Gastrocnemius medialis (tissue), 4 donors: ENCODE results near the gene KCNJ9. TPM values are rescaled to one million over a fixed set of nuclear protein-coding genes. Genes with fewer than 3 reads are reported as not detected.
A peak's percentile ranks its signal among the peaks of the same experiment; 100 is the strongest.

Experiments
- ATAC-seq, 2 donors: fragments of 150-250 bp; one replicate each; pipeline ENCODE4 v1.9.1; 2016
- DNase-seq, 2 donors: peaks; one replicate each; pipeline ENCODE4 v3.0.0-alpha.2; 2019
- H3K27ac ChIP-seq, 4 donors: fragments of 200-600 bp; sonication (generic); 1 replicate in 1 of 4; 2 replicates in 3 of 4; pipeline ENCODE4 v1.5.1; 2016 to 2018; ENCODE audit warnings: mild to moderate bottlenecking in 2 of 4, moderate library complexity in 1 of 4
- H3K27me3 ChIP-seq, 3 donors: fragments of 200-600 bp; sonication (generic) in 2 of 3; 1 replicate in 1 of 3; 2 replicates in 2 of 3; pipeline versions ENCODE4 v1.5.1 to v1.6.0; 2016 to 2019; ENCODE audit warnings: mild to moderate bottlenecking in 1 of 3, moderate library complexity in 1 of 3
- H3K36me3 ChIP-seq, 2 donors: fragments of 200-600 bp; sonication (generic) in 1 of 2; one replicate each; pipeline ENCODE4 v1.5.1; 2017 to 2018
- H3K4me1 ChIP-seq, 2 donors: fragments of 200-600 bp; sonication (generic) in 1 of 2; one replicate each; pipeline ENCODE4 v1.5.1; 2016 to 2017; ENCODE audit warnings: mild to moderate bottlenecking in 2 of 2
- H3K4me3 ChIP-seq, 4 donors: fragments of 200-600 bp; sonication (generic) in 3 of 4; 1 replicate in 1 of 4; 2 replicates in 3 of 4; pipeline ENCODE4 v1.5.1; 2016 to 2019; ENCODE audit warnings: mild to moderate bottlenecking in 2 of 4
- H3K9me3 ChIP-seq, 3 donors: fragments of 200-600 bp; sonication (generic) in 2 of 3; 1 replicate in 1 of 3; 2 replicates in 2 of 3; pipeline ENCODE4 v1.5.1; 2016 to 2019
- CTCF ChIP-seq, 5 experiments: fragments of 450-650 bp in 3 of 5; fragments of 200-600 bp in 2 of 5; sonication (generic) in 2 of 5; IDR thresholded peaks in 4 of 5; conservative IDR thresholded peaks in 1 of 5; 1 replicate in 4 of 5; 2 replicates in 1 of 5; pipeline ENCODE4 v1.5.1; 2016 to 2019; ENCODE audit warnings: antibody characterized with exemption in 5 of 5, mild to moderate bottlenecking in 3 of 5, moderate library complexity in 3 of 5
- POLR2A ChIP-seq, 2 donors: fragments of 450-650 bp; IDR thresholded peaks; one replicate each; pipeline ENCODE4 v1.6.1; 2017; ENCODE audit warnings: antibody characterized with exemption in 2 of 2, mild to moderate bottlenecking in 2 of 2, moderate library complexity in 2 of 2
- in situ Hi-C, 4 donors: fragments of 200-750 bp; cut with MboI; loops; one replicate each; pipeline versions ENCODE4 v1.15.0 to v1.8.0; 2017; ENCODE audit warnings: low sequenced_read_pairs in 4 of 4
- intact Hi-C: fragments of 100-400 bp; cut with DNase I; formaldehyde crosslinking; loops from one replicate; pipeline ENCODE4 v1.15.1; 2023; ENCODE audit warnings: low total_unique reads
- total RNA-seq, 4 donors: library from RNA; depleted of rRNA; stranded (reverse); fragments of >200 nt; gene quantifications; one replicate each; pipeline versions ENCODE4 v1.1.0 to v1.2.3, GENCODE V29; 2016

Gene KCNJ9
- total RNA-seq, 4 donors from 2014 or later: not detected

GRCh38 chr1:160112357-160112756 lies 31.0 kb downstream of the KCNJ9 start:
- DNase-seq (no peak), ATAC-seq (no peak)
- Histone ChIP-seq H3K4me3 (no peak overlapping the region), H3K36me3 (no peaks in the 10 kb centered on the region), H3K4me1 (peaks cover 40 to 51% of the 10 kb centered on the region in 2 donors), H3K9me3 (no peaks in the 10 kb centered on the region), H3K27me3 (no peaks in the 10 kb centered on the region), H3K27ac (peak overlapping the region; percentile 97 to 100 (median 98))
- intact Hi-C loops: no loop called here
- TF ChIP-seq CTCF (IDR thresholded peaks at IDR 0.05 in 4 of 5, conservative IDR thresholded peaks at IDR 0.05 in 1 of 5): no peak
- TF ChIP-seq POLR2A (IDR thresholded peaks at IDR 0.05): no peak
- in situ Hi-C loops: no loop called here

- no peaks in the 10 kb centered on the region for H3K36me3 ChIP-seq
- intact Hi-C loops (no loop called here), in situ Hi-C loops (no loop called here)
- no peaks in the 10 kb centered on the region for H3K9me3 ChIP-seq
- TF ChIP-seq CTCF (IDR thresholded peaks at IDR 0.05 in 4 of 5, conservative IDR thresholded peaks at IDR 0.05 in 1 of 5) (peak in 3 of 5 experiments; percentile 29 to 45 (median 34)), POLR2A (IDR thresholded peaks at IDR 0.05) (no peak)
- DNase-seq: no peak
- H3K4me1 ChIP-seq: peaks cover 46 to 59% of the 10 kb centered on the region in 2 donors
- peak overlapping the region; percentile 97 to 100 (median 98) for H3K27ac ChIP-seq
- no peak for ATAC-seq
- no peak overlapping the region for H3K4me3 ChIP-seq
- no peaks in the 10 kb centered on the region for H3K27me3 ChIP-seq
Observed at GRCh38 chr1:160113407-160113806, 32.1 kb downstream of the KCNJ9 start.

- peak overlapping the region; percentile 97 to 100 (median 98) for H3K27ac ChIP-seq
- intact Hi-C loops (no loop called here), in situ Hi-C loops (no loop called here)
- no peak overlapping the region for H3K4me3 ChIP-seq
- no peaks in the 10 kb centered on the region for H3K9me3 ChIP-seq
- TF ChIP-seq POLR2A (IDR thresholded peaks at IDR 0.05) (no peak), CTCF (IDR thresholded peaks at IDR 0.05 in 4 of 5, conservative IDR thresholded peaks at IDR 0.05 in 1 of 5) (no peak)
- ATAC-seq: no peak
- H3K4me1 ChIP-seq: peaks cover 50 to 64% of the 10 kb centered on the region in 2 donors
- H3K36me3 ChIP-seq: no peaks in the 10 kb centered on the region
- H3K27me3 ChIP-seq: no peaks in the 10 kb centered on the region
- no peak for DNase-seq
Observed at GRCh38 chr1:160114085-160114484, 32.7 kb downstream of the KCNJ9 start.

GRCh38 chr1:160115545-160116282 lies 34.4 kb downstream of the KCNJ9 start, which contains the start of gene ATP1A2:
TSS of gene ATP1A2 (plus strand) at chr1:160115759. CDS start at chr1:160115862, 103 bp downstream.
- H3K4me3 ChIP-seq: peak within 1 kb of the TSS; percentile 54 to 86 (median 72)
- H3K9me3 ChIP-seq: no peaks in the 10 kb centered on the region
- no peaks in the 10 kb centered on the region for H3K27me3 ChIP-seq
- in situ Hi-C loops (no loop called here), intact Hi-C loops (loop anchor here (5.0 kb wide), 1 partner anchor 77 kb away; the partner anchor contains the start of gene CASQ1)
- peak within 1 kb of the TSS; percentile 97 to 100 (median 98) for H3K27ac ChIP-seq
- H3K36me3 ChIP-seq: peaks cover 0 to 2% of the 10 kb centered on the region in 2 donors
- TF ChIP-seq CTCF (IDR thresholded peaks at IDR 0.05 in 4 of 5, conservative IDR thresholded peaks at IDR 0.05 in 1 of 5) (no peak), POLR2A (IDR thresholded peaks at IDR 0.05) (peak; percentile 96 to 97)
- peak; percentile 78 to 95 for DNase-seq
- peak; percentile 57 to 63 for ATAC-seq
- H3K4me1 ChIP-seq: peaks cover 60 to 67% of the 10 kb centered on the region in 2 donors
